Peyer's patch (tissue), 4 donors: Measurements from ENCODE around the gene ZNF236. TPM values are rescaled to one million over a fixed set of nuclear protein-coding genes. Genes with fewer than 3 reads are reported as not detected.
"Not testable (repeated sequence)": the region's sequence is repeated elsewhere in the genome, so short reads cannot be mapped to it uniquely, and the experiment has no call there.

Source experiments
- DNase-seq, 3 donors: peaks; one replicate each; pipeline ENCODE4 v3.0.0-alpha.2; 2017 to 2019
- H3K27ac ChIP-seq, 4 donors: fragments of 200-600 bp; sonication (generic); one replicate each; pipeline ENCODE4 v1.5.1; 2016 to 2019
- H3K27me3 ChIP-seq, 2 donors: fragments of 200-600 bp; sonication (generic); one replicate each; pipeline ENCODE4 v1.5.1; 2019
- H3K36me3 ChIP-seq, 3 donors: fragments of 200-600 bp; sonication (generic); one replicate each; pipeline ENCODE4 v1.5.1; 2016 to 2019
- H3K4me1 ChIP-seq, 4 donors: fragments of 200-600 bp; sonication (generic); one replicate each; pipeline ENCODE4 v1.5.1; 2016 to 2019
- H3K4me3 ChIP-seq, 4 donors: fragments of 200-600 bp; sonication (generic); 1 replicate in 3 of 4; 2 replicates in 1 of 4; pipeline ENCODE4 v1.5.1; 2016 to 2019; ENCODE audit warnings: mild to moderate bottlenecking in 1 of 4
- H3K9me3 ChIP-seq, 4 donors: fragments of 200-600 bp; sonication (generic); one replicate each; pipeline ENCODE4 v1.5.1; 2016 to 2019; ENCODE audit warnings: mild to moderate bottlenecking in 1 of 4
- CTCF ChIP-seq, 6 experiments: fragments of 450-650 bp in 4 of 6; fragments of 200-600 bp in 2 of 6; sonication (generic) in 1 of 6; IDR thresholded peaks; one replicate each; pipeline ENCODE4 v1.5.1; 2017 to 2019; ENCODE audit warnings: antibody characterized with exemption in 6 of 6, mild to moderate bottlenecking in 3 of 6, moderate library complexity in 1 of 6
- POLR2A ChIP-seq, 2 donors: fragments of 450-650 bp; IDR thresholded peaks; one replicate each; pipeline ENCODE4 v1.5.1; 2017; ENCODE audit warnings: antibody characterized with exemption in 2 of 2, mild to moderate bottlenecking in 2 of 2, moderate library complexity in 2 of 2
- total RNA-seq, 4 donors: library from RNA; depleted of rRNA; stranded (reverse); fragments of >200 nt; gene quantifications; one replicate each; pipeline ENCODE4 v1.1.0, GENCODE V29; 2016

ZNF236 gene
- total RNA-seq, 4 donors from 2014 or later: 13.8 to 57.8 (median 27.7) TPM

- TF ChIP-seq CTCF (IDR thresholded peaks at IDR 0.05): no peak
- TF ChIP-seq POLR2A (IDR thresholded peaks at IDR 0.05): no peak
- Histone ChIP-seq H3K36me3 (peaks cover 0 to 37% (median 0%) of the 10 kb centered on the region in 3 donors), H3K27ac (no peak overlapping the region), H3K9me3 (no peaks in the 10 kb centered on the region), H3K27me3 (no peaks in the 10 kb centered on the region), H3K4me1 (no peaks in the 10 kb centered on the region), H3K4me3 (no peak overlapping the region)
- DNase-seq: no peak
Measured at GRCh38 chr18:76943542-76944339, 121.4 kb downstream of the ZNF236 start.

- H3K9me3 ChIP-seq, H3K27me3 ChIP-seq, H3K4me3 ChIP-seq, H3K27ac ChIP-seq, DNase-seq, H3K4me1 ChIP-seq: not testable (repeated sequence)
- peaks cover 0 to 31% (median 0%) of the 10 kb centered on the region in 3 donors for H3K36me3 ChIP-seq
Measured at GRCh38 chr18:76944346-76944745, 122.0 kb downstream of the ZNF236 start.

- H3K4me1 ChIP-seq: no peaks in the 10 kb centered on the region
- TF ChIP-seq CTCF (IDR thresholded peaks at IDR 0.05): no peak
- no peak for TF ChIP-seq POLR2A (IDR thresholded peaks at IDR 0.05)
- peaks cover 0 to 28% (median 0%) of the 10 kb centered on the region in 3 donors for H3K36me3 ChIP-seq
- no peaks in the 10 kb centered on the region for H3K27me3 ChIP-seq
- H3K4me3 ChIP-seq: no peak overlapping the region
- DNase-seq: no peak
- H3K9me3 ChIP-seq: no peaks in the 10 kb centered on the region
- no peak overlapping the region for H3K27ac ChIP-seq
Measured at GRCh38 chr18:76948345-76948744, 126.0 kb downstream of the ZNF236 start.

- Histone ChIP-seq H3K4me1 (no peaks in the 10 kb centered on the region), H3K4me3 (no peak overlapping the region), H3K27me3 (no peaks in the 10 kb centered on the region), H3K9me3 (no peaks in the 10 kb centered on the region), H3K36me3 (peaks cover 0 to 37% (median 0%) of the 10 kb centered on the region in 3 donors), H3K27ac (no peak overlapping the region)
- TF ChIP-seq POLR2A (IDR thresholded peaks at IDR 0.05) (no peak), CTCF (IDR thresholded peaks at IDR 0.05) (no peak)
- no peak for DNase-seq
Measured at GRCh38 chr18:76951456-76952247, 129.3 kb downstream of the ZNF236 start.

- no peaks in the 10 kb centered on the region for H3K9me3 ChIP-seq
- no peak overlapping the region for H3K27ac ChIP-seq
- H3K4me3 ChIP-seq: no peak overlapping the region
Measured at GRCh38 chr18:76952747-76953146, 130.4 kb downstream of the ZNF236 start.

More at GRCh38 chr18:76952747-76953146, 130.4 kb downstream of the ZNF236 start:
- H3K4me1 ChIP-seq: no peaks in the 10 kb centered on the region
- no peaks in the 10 kb centered on the region for H3K27me3 ChIP-seq
- H3K36me3 ChIP-seq: peaks cover 0 to 44% (median 0%) of the 10 kb centered on the region in 3 donors
- TF ChIP-seq POLR2A (IDR thresholded peaks at IDR 0.05): no peak
- TF ChIP-seq CTCF (IDR thresholded peaks at IDR 0.05): no peak
- no peak for DNase-seq
